Stimulated activated CD8-positive, alpha-beta memory T cell treated with anti-CD3 and anti-CD28 coated beads, Interleukin-7, amount 100 ng/mL, for 4 hours (primary cell): Measurements from ENCODE around the gene PPP3CA.

Experiments
- DNase-seq, 2 donors: peaks; one replicate each; pipeline ENCODE4 v3.0.0-alpha.2; 2020; ENCODE audit warnings: low read depth in 2 of 2

PPP3CA gene

DNA sequence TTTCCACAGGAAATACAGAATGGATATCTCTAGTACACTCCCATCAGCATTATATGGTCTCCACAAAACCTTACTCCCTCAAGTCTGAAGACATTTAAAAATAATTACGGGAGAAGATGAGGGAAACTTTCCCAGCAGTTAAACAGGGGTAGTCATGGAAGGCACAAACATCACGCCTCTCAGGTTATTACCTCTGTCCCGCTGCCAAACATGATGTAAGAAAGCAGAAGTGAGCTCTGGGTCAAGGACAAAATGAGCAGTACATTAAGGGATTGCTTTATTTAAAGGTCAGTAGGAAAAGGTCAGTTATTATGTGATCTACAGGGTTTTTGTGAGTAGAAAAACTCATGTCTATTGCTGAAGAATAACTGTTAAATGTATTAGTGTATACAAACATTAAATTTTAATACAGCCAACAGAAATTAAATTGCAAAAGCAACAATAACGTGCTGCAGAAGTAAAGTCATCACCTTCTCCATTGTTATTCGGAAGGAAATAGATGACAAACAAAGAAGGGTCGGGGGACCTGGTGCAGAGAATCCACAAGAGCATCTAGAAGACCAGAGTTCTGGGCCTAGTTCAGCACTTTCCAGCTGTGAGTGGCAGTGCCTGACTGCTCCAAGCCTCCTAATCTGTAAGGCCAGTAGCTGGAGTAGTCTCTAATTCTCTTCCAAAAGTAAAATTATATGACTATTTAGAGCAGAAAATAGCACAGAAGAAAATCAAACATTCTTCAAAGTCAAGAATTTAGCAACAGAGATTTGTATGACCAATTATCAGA is 171.2 kb downstream of the PPP3CA start:
- no peak for DNase-seq

DNA sequence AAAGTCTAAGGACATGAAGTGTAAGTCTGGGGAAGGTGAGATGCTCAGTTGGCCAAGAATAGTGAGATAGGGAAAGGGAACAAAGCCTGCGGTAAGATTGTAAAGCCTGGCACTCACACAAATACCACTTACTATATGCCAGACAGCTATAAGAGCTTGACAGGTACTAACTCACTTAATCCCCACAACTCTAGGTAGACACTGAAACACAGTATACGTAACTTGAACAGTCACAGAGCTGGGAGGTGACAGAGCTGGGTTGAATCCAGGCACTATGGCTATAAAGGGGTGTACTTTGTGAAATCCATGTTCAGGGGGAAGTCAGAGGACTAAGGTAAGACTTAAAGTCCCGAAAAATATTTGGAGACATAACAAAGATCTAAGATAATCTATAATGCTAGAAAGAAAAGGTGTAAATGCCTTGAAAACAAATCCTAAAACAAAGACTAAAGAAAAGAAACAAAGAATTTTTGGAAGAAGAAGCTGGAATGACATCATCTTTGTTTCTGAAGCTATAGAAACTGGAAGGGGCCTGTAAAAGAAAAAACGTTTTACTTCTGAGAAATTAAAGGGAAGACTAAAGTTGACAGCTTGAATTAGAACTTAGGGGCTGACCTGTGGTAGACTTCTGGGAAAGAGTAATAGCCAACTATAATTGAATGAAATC is 172.5 kb downstream of the PPP3CA start:
- DNase-seq, result no peak

DNA sequence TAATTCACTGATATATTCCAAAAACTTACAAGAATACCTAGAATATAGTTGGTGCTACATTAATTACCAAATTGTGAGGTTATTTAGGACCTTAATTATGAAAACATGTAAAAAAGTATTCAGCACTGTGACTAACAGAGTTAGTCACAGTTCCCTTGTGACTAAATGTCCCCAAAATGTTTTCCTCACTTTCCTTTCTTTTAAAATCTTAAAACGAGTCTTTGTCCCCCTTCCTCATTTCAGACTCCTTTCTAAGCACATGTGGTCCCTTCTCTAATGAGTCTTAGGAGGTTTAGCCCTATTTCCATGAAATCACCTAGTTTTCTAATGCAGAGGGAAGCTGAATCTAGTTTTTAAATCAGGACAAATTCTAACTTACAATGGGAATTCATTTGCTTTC is 175.0 kb downstream of the PPP3CA start:
- DNase-seq, result no peak

DNA sequence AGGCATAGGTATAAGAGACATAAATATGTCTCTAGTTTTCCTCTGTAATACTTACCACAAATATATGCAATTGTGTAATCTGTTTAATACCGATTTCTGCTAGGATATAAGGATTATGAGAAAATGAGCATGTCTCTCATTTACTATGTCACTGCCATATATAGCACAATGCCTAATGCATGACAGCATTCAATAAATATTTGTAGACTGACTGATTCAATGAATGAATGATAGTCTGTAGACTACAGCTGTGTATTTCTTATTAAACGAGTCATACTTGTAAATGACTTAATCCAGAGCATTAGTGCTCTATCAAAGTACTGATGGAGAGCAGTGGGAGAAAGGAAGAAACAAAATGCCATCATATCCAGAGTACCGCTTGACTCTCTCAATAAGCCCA is 175.6 kb downstream of the PPP3CA start:
- no peak for DNase-seq

DNA sequence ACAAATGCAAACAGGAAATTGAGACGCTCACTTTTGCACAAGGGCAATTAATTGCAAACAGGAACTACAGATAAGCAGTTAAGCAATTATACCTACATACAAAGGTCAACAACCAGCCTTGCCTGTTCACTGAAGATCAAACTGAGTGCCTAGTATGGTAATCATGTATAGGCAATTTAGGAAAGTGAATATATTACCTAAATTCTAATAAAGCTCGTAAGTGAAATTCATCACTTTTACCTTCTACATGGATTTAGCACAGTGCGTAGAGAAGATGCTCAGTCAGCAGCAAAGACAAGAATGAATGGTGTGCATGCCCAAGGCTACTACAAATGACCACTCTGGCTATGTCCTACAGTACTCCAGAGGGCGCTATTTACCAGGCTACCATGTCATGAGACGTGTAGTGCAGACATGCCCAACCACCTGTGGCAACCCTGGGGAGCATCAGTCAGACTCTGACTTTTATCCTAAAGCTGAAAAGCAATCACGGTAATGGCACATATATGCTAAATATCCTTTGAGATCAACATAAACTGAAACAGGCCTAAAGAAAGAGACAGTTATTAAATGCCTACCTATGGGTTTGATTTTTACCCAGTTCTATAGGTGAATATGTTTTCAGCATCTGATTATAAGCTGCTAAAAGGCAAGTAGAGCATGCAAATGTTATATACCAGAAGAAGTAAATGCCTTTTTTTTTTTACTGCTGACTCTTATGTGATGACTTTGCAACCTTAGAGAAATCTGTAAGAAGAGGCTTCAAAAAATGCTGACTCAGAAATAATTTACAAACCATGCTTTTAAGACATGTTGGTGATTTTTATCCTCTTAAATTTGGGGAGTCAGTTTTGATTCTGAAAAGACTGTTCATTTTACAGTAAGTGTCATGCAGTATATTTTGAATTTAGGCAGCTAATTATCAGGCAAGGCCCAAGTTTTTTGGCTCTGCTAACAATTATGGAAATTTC is 178.0 kb downstream of the PPP3CA start:
- DNase-seq, result peak; percentile 15 to 19

DNA sequence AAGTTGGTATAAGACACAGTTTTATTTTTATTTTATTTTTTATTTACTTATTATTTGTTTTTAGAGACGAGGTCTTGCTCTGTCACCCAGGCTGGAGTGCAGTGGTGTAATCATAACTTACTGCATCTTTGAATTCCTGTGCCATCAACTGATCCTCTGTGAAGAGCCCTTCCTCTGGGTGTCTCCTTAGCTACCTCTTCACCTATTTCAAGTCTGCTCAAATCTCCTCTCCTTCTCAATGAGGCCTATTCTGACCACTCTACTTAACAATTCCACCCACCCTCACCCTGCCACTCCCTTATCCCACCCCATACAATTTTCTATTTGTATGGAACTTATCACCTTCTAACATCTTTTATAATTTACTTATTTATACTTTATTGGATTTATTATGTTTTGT is 183.4 kb downstream of the PPP3CA start:
- no peak for DNase-seq

DNA sequence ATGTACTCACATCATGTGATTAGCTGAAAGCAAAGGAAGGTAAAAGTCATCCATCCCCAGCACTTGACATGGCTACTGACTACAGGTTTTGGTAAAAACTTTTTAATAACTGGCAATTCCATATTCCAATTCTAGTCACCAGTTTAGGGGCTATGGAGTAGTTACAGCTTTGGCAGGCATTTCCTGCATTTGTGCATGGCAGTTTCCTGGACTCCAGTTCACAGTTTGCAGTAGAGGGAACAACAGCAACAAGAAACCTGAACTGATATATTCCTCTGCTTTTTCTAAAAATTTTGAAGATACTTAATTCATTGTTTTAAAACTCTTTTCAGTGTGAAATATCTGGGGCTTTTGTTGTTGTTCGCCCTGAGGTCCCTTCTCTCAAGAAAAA is 184.3 kb downstream of the PPP3CA start:
- DNase-seq, result no peak

DNA sequence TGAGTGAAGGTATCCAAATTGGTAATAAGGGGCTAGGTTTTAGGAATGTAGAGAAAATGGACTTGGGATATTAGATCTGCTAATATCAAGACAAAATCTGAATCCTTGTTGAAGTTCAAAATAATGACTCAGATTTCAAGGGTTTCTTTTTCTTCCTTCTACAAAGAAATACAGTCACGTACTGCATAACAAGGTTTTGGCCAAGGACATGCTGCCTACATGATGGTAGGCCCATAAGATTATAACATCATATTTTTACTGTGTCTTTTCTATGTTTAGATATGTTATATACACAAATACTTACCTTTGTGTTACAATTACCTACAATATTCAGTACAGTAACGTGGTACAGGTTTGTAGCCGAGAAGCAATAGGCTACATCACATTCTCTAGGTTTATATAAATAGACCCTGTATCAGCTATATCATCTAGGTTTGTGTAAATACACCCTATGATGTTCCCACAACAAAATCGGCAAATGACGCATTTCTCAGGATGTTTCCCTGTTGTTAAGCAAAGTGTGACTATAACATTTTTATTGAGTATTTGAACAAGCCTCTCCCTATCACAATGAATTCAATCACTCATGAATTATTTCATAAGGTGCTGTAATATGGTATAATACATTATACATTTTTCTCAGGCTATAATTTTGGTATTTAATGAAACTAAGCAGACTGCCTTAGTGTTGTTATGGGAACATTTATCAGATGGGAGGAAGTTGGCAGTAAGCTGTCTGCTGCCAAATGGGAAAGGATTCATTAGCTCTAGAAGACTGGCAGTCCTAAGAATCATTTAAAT is 186.3 kb downstream of the PPP3CA start:
- DNase-seq, result no peak

DNA sequence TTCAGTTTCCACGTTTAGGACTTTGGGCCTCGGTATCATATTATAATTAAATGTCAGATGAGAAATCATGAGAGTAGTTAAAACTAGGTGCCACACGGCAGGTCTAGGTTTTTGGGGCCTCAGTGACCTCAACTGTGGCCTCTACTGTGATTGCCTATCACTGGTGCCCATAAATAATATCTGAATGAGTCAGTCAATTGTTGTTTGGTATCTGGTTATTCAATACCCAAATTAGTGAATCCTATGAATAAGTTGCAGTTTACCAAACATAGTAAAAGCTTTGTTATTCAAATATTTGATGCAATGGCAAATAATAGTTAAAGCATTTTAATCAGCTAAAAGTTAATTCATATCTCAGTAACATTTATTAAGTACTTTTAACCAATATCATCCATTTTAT is 188.8 kb downstream of the PPP3CA start:
- DNase-seq, result no peak

DNA sequence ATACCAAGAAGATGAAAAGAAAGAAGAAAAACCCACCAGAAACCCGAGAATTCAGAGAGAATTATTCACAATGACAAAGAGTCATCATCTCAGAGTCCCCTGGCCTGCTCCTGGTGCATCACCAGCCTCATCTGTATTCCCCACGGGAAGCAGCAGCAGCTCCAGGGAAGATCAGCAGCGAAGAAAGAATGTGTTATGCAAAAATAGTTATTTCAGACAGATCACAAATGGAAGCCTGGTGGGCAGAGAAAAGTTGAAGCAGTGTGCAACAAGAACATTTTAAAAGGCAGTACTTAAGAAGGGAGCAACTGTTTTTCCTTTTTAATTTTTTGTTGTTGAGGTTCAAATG is 189.2 kb downstream of the PPP3CA start:
- DNase-seq, result no peak

DNA sequence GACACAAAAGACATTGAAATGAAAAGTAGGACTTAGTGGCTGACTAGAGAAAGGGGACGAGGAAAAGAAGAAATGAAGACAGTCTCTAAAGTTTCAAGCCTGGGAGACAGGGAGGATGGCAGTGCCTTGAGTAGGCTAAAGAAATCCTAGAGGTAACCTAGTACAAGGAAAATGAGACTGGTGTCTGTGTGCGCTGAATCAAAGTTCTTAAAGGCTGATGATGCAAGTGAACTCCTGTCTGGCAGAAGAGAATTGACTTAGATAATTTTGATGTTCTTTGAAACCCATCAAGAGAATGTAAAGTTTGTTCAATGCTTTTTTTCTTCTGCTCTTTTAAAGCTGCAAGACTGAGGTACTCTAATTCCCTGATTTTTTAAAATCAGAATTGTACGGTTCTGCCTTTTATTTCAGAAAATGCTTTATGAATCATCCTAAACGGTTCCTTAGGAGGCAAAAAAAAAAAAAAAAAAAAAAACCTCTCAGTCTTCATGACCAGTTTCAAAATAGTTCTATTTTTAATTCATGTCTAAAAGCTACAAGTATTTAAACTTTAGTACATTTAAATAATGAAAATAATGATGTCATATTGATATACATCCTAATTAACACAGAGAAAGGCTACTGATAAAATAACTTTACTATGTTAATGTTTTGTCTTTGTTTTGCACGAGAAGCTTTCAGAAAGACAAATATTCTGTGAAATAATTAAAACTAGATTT is 189.8 kb downstream of the PPP3CA start:
- no peak for DNase-seq

DNA sequence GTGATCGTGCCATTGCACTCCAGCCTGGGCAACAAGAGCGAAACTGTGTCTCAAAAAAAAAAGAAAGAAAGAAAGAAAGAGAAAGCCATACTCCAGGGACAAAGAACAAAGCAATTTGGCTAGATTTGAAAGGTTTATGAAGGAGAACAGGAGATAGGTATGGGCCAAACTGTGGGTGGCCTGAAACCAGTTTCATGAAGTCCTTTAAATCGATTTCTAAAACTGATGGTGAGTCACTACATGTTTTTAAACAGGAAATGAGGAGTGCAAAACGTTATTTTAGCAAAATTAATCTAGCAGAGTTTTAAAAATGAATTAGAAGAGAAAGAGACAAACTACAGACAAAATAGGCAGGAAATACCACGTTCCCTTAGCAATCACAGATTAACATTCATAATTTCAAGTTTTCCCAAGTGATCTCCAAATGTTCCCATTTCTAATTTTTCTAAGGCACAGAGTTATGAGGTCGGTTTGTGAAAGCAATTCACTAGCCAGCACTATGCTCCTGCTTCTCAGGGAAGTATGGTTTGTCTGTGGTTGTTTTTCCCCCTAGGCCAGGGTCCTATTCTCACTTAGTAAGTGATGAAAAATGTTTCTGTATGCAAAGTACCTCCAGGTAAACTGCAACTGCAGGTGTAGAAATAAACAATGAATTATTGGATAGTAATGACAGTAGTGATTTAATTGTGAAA is 190.6 kb downstream of the PPP3CA start:
- no peak for DNase-seq

DNA sequence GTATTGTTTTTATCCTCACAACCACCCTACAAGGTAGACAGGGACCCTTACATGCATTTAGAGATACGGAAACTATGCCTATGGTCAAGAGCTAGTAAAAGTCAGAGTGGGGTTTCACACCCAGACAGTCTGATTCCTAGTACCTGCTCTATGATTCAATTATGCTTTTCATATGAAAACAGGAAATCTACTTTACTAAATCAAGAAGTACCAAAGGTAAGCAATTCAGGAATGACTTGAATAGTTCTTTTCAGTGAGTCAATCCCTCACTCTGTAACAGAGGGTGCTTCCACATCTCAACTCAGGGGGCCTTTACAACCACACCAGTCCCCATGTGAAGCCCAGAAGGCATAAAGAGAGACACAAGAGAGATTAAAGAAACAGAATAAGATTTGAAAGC is 191.4 kb downstream of the PPP3CA start:
- no peak for DNase-seq

DNA sequence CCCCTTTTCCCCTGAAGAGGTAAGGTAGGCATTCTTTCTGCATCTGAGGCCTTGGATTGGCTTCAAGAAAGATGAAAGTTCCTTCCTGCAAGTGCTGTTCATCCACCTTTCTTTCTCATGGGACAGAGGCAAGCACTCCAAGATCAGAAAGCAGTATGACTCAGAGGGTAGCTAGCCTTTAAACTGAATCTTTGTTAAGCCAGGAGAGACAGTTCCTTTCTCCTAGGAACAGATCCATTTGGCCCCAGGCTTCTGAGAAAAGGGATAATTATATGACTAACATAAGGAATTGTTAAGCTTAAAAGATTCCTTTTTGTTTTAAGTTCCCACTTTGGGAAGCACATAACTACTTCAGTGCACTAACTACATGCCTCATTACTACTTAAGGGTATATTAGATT is 192.0 kb downstream of the PPP3CA start:
- DNase-seq, result no peak

DNA sequence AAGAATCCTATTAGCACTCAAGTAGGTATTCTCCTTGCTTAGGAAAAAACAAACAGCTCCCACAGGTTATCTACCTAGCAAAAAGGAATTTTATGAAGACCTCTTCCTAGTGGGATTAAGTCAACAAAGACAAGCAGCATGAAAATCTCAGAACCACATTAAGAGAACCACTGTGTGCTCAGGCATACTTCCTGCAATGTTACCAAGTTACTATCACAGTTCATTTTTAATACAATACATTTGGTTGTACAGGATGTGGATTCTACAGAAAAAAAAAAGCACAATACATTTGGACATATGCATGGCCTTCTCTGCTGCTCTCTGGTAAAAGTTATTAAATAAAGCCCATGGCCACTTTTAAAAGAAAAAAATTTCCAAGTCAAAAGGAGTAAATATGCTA is 193.7 kb downstream of the PPP3CA start:
- DNase-seq, result no peak

DNA sequence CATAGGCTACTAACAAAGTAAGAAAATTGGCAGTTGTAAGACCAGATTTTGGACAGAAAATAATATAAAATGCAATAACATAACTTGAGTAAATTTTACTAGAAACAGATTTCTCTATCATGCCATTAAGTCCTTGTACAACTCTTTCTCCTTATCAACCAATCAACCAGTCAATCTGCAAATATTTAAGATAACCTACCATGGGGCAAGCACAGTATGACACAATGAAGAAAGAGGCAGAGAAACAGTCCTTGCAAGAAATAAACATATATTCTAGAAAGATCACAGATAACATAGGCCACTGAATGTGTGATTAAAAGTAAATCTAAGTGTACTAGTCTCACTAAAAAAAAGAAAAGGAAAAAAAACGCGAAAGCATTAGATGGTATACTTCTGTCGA is 194.8 kb downstream of the PPP3CA start:
- DNase-seq, result no peak

DNA sequence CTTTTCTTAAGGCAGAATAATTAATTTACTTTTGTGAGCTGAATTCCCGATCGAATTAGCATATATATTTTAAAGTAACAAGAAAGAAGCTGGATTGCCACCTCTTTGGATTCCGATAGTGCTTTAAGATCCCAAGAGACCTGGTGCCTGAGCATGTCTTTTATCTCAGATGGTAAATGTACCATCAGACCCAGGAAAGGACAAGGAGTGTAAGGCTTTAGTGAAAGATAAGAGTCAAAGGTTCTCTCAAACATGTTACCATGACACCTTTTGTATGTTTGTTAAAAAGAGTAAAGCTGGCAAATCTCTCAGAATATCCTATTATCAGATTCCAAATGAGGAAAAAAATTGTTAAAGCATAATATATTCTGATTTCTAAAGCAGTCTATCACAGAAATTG is 198.8 kb downstream of the PPP3CA start:
- no peak for DNase-seq

DNA sequence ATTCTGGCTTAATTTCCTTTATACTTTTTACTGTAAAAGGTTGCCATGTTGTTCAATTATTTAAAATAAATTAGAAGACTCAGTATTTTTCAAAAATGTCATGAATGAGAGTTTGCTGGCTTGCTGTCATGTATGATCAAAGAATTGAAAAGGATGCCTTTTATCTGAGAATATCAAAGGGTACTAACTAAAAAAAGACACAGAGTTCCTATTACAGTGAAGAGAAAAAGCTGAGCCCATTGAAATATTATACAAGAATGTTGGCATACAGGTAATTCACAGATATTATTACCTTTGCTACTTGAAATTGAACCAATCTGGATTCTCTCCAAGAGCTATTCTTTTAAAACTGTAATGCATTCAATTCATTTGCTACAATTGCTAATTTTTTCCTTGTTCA is 200.0 kb downstream of the PPP3CA start:
- DNase-seq, result no peak

DNA sequence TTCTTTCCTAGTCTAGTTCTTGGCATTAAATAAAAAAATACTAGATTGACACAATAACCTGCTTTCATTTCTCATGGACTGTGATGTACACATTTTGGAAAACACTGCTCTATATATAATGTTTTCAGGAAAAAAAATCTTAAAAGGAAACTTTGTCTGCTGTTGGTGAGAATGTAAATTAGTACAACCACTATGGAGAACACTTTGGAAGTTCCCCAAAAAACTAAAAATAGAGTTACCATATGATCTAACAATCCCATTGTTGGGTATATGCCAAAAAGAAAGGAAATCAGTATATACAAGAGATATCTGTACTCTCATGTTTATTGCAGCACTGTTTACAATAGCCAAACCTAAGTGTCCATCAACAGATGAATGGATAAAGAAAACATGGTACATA is 202.3 kb downstream of the PPP3CA start:
- no peak for DNase-seq

DNA sequence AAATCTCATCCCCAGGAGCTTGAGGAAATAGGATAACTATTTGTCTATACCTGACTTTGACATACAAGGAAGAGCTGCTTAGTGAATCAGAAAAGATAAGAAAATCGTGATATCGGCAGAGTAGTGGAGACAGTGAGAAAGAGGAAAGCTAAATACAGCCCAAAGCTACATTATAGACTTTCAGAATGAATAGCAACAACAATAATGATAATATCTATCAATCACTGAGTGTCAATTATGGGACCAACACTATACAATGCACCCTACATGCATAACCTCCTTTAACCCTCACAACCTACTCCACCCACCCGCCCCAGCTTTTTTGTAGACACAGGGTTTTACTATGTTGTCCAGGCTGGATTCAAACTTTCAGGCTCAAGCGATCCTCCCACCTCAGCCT is 205.1 kb downstream of the PPP3CA start:
- DNase-seq, result no peak

DNA sequence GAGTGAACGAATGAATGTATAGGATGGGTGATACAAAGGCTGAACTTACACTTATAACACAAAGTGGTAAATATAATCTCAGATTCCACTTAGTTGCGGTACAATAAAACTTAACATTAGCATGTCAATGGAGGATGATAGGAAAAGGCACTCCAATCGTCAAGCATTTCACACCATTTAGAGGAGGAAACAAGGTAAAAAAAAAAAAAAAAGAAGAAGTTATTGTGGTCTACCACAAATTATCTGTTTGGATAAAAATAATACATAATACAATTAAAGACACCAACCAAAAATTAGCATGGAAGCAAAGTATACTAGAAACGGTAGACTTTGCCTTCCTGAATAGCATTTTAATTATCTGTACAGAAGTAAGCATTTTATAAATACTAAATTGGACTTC is 205.5 kb downstream of the PPP3CA start:
- DNase-seq, result no peak
